Pancreas (tissue), 10 donors: ENCODE results near the gene RAP1GAP2. TPM values are rescaled to one million over a fixed set of nuclear protein-coding genes. Genes with fewer than 3 reads are reported as not detected.
A peak's percentile ranks its signal among the peaks of the same experiment; 100 is the strongest.

ENCODE experiments used
- ATAC-seq, 4 donors: fragments of 200-7000 bp; cut with Tn5 transposase; one replicate each; pipeline versions ENCODE4 v1.8.0 to v1.9.1; 2020; ENCODE audit warnings: mild to moderate bottlenecking in 4 of 4, moderate library complexity in 4 of 4
- DNase-seq, 6 donors: peaks; one replicate each; pipeline ENCODE4 v3.0.0-alpha.2; 2020
- FAIRE-seq: peaks from 2 replicates; lab custom pipeline; 2012; peaks lifted over from hg19 to GRCh38; lab: Jason Lieb, UNC
- H3K27ac ChIP-seq, 4 donors: fragments of 200-600 bp; sonication (generic); 1 replicate in 3 of 4; 2 replicates in 1 of 4; pipeline versions ENCODE4 v1.5.0 to v1.8.0; 2020
- H3K27me3 ChIP-seq, 4 donors: fragments of 200-600 bp; one replicate each; pipeline ENCODE4 v1.8.0; 2021
- H3K36me3 ChIP-seq, 3 donors: fragments of 200-600 bp; sonication (generic) in 1 of 3; one replicate each; pipeline versions ENCODE4 v1.5.0 to v1.8.0; 2020 to 2021
- H3K4me1 ChIP-seq, 3 donors: fragments of 200-600 bp; one replicate each; pipeline ENCODE4 v1.8.0; 2021
- H3K4me3 ChIP-seq, 4 donors: fragments of 200-600 bp; sonication (generic) in 2 of 4; one replicate each; pipeline versions ENCODE4 v1.5.0 to v1.8.0; 2020 to 2021
- H3K9me3 ChIP-seq, 4 donors: fragments of 200-600 bp; one replicate each; pipeline ENCODE4 v1.8.0; 2021
- WGBS, 2 donors: extraction: QIAGEN DNeasy Blood & Tissue Kit; methylation state at CpG; one replicate each; pipeline ENCODE4 v1.1.7; 2013; 5-methylcytosine and 5-hydroxymethylcytosine counted together
- intact Hi-C, 3 donors: fragments of 100-400 bp; cut with DNase I; formaldehyde crosslinking; loops; one replicate each; pipeline versions ENCODE4 v1.11.1 to v1.14.2; 2022
- polyA plus RNA-seq, 2 donors: library from polyadenylated mRNA; stranded (reverse); fragments of 200-250 nt; gene quantifications; one replicate each; pipeline ENCODE4 v1.2.3, GENCODE V29; 2013
- total RNA-seq, 6 donors: library from RNA; stranded (reverse); fragmentation: NEBNext Ultra II Directional in 4 of 6; extraction: Animal tissue kit (Norgen Biotek cat#: 25700) in 4 of 6; gene quantifications; one replicate each; pipeline versions ENCODE4 v1.2.1 to v1.2.4, GENCODE V29; 2021 to 2023
- TF ChIP-seq, protein P1 (sequence below), 4 donors: fragments of 200-600 bp; sonication (generic) in 3 of 4; IDR thresholded peaks; one replicate each; pipeline versions ENCODE4 v1.5.0 to v1.8.0; 2021; ENCODE audit warnings: antibody characterized with exemption in 4 of 4
- donor health status: healthy with polysubstance abuse.
- donor health status: DM: no; HTN: no; CAD: no; lungs with moderate emphysema.
- donor health status: DM: no; HTN: no; CAD: no.
- donor health status: control.
- donor health status: control.
- donor health status: Bipolar disorder and iron deficiency.
- donor health status: DM: yes; HTN: yes; CAD: no.
- donor health status: DM: no; HTN: no; CAD: no.
- donor health status: DM: no; HTN: no; CAD: no.
- donor health status: DM: yes; HTN: yes; CAD: no.

The RAP1GAP2 gene
- total and polyA plus RNA-seq, 8 donors: 29.7 to 51.2 (median 43.0) TPM

DNA sequence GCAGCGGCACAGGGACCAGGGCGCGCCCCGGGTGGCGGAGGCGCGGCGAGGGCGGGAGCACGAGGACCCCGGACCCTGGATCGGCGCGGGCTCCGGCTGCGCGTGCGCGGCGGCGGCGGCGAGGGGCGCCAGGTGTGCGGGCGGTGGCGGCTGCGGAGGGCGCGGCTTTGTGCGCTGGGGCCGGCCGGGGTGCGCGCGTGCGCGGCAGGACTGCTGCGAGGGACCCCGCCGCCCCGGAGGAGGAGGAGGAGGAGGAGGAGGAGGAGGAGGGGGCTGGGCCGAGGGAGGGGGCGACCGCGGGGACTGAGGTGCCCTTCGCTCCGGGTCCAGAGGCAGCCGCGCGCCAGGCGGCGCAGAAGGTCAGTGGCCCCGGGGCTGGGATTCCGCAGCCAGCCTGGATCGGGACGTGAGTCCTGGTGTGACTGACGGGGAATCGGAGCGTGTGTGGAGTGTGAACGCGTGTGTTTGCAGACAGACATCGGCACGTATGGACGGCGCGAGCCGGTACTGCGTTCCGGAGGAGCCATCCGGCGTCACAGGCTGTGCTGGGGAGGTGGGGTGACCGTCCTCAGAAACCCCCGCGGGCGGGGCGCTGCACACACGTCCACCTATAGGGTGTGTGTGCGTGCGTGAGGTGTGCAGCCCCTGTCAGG is 19.5 kb upstream of the RAP1GAP2 start:
- FAIRE-seq: no peak

GRCh38 chr17:2777242-2777867 is 18.9 kb upstream of the RAP1GAP2 start:
- Histone ChIP-seq H3K36me3 (no peaks in the 10 kb centered on the region), H3K9me3 (no peaks in the 10 kb centered on the region), H3K27me3 (no peaks in the 10 kb centered on the region), H3K4me3 (peak overlapping the region in 2 of 4 donors; percentile 27 to 43), H3K27ac (no peak overlapping the region), H3K4me1 (no peaks in the 10 kb centered on the region)
- DNase-seq (no peak), FAIRE-seq (no peak), ATAC-seq (peak in 3 of 4 donors; percentile 8 to 10 (median 8))
- intact Hi-C loops: no loop called here
- WGBS, 2 donors: 42 to 48% methylated on average over 10 to 11 of the region's 11 CpGs
- TF ChIP-seq, protein P1, sequence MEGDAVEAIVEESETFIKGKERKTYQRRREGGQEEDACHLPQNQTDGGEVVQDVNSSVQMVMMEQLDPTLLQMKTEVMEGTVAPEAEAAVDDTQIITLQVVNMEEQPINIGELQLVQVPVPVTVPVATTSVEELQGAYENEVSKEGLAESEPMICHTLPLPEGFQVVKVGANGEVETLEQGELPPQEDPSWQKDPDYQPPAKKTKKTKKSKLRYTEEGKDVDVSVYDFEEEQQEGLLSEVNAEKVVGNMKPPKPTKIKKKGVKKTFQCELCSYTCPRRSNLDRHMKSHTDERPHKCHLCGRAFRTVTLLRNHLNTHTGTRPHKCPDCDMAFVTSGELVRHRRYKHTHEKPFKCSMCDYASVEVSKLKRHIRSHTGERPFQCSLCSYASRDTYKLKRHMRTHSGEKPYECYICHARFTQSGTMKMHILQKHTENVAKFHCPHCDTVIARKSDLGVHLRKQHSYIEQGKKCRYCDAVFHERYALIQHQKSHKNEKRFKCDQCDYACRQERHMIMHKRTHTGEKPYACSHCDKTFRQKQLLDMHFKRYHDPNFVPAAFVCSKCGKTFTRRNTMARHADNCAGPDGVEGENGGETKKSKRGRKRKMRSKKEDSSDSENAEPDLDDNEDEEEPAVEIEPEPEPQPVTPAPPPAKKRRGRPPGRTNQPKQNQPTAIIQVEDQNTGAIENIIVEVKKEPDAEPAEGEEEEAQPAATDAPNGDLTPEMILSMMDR (IDR thresholded peaks at IDR 0.05): no peak

More for the DNA sequence above, 19.5 kb upstream of the RAP1GAP2 start:
- 0 to 1% methylated on average over 34 to 80 of the region's 80 CpGs for WGBS, 2 donors
- DNase-seq (no peak), ATAC-seq (peak in 3 of 4 donors; percentile 52 to 71 (median 66))
- Histone ChIP-seq H3K27me3 (no peaks in the 10 kb centered on the region), H3K9me3 (no peaks in the 10 kb centered on the region), H3K4me1 (no peaks in the 10 kb centered on the region), H3K4me3 (peak overlapping the region in 2 of 4 donors; percentile 27 to 43), H3K27ac (no peak overlapping the region), H3K36me3 (no peaks in the 10 kb centered on the region)
- intact Hi-C loops: no loop called here
- TF ChIP-seq, protein P1 (IDR thresholded peaks at IDR 0.05): no peak

DNA sequence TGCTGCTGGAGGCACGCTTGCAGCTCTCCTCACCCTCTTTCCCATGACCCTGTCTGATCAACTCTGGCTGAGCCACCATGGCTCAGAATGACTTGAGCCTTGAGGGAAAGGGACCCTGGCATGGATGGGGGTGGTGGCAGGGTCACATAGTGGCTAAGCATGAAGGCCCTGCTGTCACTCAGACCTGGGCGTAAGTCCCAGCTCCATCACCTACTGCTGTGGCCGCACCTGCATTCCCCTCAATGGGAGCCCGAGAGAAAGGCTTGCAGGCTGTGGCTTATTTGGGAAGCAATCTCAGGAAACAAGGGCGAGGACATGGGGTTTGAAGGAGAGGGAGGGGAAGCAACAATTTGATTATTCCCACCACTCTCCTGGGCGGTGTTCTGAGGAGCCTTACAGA is 17.7 kb upstream of the RAP1GAP2 start:
- ATAC-seq: no peak
- Histone ChIP-seq H3K9me3 (no peaks in the 10 kb centered on the region), H3K4me3 (no peak overlapping the region), H3K27me3 (no peaks in the 10 kb centered on the region), H3K4me1 (no peaks in the 10 kb centered on the region), H3K27ac (no peak overlapping the region), H3K36me3 (no peaks in the 10 kb centered on the region)
- 76 to 83% methylated on average over 6 of the region's 6 CpGs for WGBS, 2 donors
- intact Hi-C loops: no loop called here
- FAIRE-seq: no peak
- TF ChIP-seq, protein P1 (IDR thresholded peaks at IDR 0.05): no peak
- no peak for DNase-seq

DNA sequence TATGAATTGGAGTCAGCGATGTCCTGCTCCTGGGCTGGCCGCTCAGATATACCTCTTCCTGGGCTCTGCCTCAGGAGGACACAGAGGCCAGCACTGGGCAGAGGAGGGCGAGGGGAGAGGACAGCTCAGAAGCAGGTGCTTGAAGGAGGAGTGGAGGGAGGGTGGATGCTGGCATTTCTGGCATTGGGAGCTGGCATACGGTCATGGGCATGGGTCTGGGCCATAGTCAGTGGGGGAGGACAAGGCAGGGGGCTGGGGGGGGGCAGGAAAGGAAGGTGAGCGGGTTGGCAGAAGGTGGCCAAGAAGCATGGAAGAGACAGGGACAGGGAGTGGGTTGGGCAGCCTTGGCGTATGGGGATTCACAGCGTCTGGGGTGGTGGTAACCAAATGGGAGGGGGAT is 16.7 kb upstream of the RAP1GAP2 start:
- TF ChIP-seq, protein P1 (IDR thresholded peaks at IDR 0.05): no peak
- 81 to 93% methylated on average over 7 of the region's 7 CpGs for WGBS, 2 donors
- no peak for ATAC-seq
- no peak for FAIRE-seq
- Histone ChIP-seq H3K27me3 (no peaks in the 10 kb centered on the region), H3K27ac (no peak overlapping the region), H3K36me3 (no peaks in the 10 kb centered on the region), H3K4me1 (no peaks in the 10 kb centered on the region), H3K4me3 (no peak overlapping the region), H3K9me3 (no peaks in the 10 kb centered on the region)
- intact Hi-C loops: no loop called here
- DNase-seq: no peak

GRCh38 chr17:2780256-2780655 is 16.0 kb upstream of the RAP1GAP2 start:
- no peak for FAIRE-seq
- no peaks in the 10 kb centered on the region for H3K9me3 ChIP-seq
- 78 to 88% methylated on average over 12 of the region's 12 CpGs for WGBS, 2 donors
- H3K4me3 ChIP-seq: no peak overlapping the region
- no peaks in the 10 kb centered on the region for H3K27me3 ChIP-seq
- no peak for DNase-seq
- no peaks in the 10 kb centered on the region for H3K4me1 ChIP-seq
- H3K27ac ChIP-seq: no peak overlapping the region
- TF ChIP-seq, protein P1 (IDR thresholded peaks at IDR 0.05): no peak
- H3K36me3 ChIP-seq: no peaks in the 10 kb centered on the region
- ATAC-seq: no peak
- intact Hi-C loops: no loop called here
